ENCODE data around the gene ARL15. TPM values are rescaled to one million over a fixed set of nuclear protein-coding genes. Genes with fewer than 3 reads are reported as not detected.

The ARL15 gene
- total RNA-seq, 1 donor from 2014 or later: 102 TPM

GRCh38 chr5:54276048-54276447, 34.3 kb downstream of the ARL15 start:
- Mint-ChIP-seq H3K27ac (ENCODE audit: unreplicated experiment) (no peak overlapping the region), H3K4me1 (ENCODE audit: unreplicated experiment) (peaks cover 35% of the 10 kb centered on the region), H3K36me3 (ENCODE audit: low read depth, unreplicated experiment) (peaks cover 17% of the 10 kb centered on the region), H3K27me3 (ENCODE audit: unreplicated experiment) (peaks cover 4% of the 10 kb centered on the region), H3K9me3 (ENCODE audit: unreplicated experiment) (no peaks in the 10 kb centered on the region), H3K4me3 (ENCODE audit: unreplicated experiment) (no peak overlapping the region)
- TF ChIP-seq CTCF (IDR thresholded peaks at IDR 0.05; ENCODE audit: unreplicated experiment): no peak
- DNase-seq (ENCODE audit: low spot score): no peak

GRCh38 chr5:54275361-54275760, 35.0 kb downstream of the ARL15 start:
- Mint-ChIP-seq H3K4me1 (ENCODE audit: unreplicated experiment) (peaks cover 35% of the 10 kb centered on the region), H3K9me3 (ENCODE audit: unreplicated experiment) (no peaks in the 10 kb centered on the region), H3K27ac (ENCODE audit: unreplicated experiment) (no peak overlapping the region), H3K36me3 (ENCODE audit: low read depth, unreplicated experiment) (peaks cover 17% of the 10 kb centered on the region), H3K27me3 (ENCODE audit: unreplicated experiment) (peaks cover 4% of the 10 kb centered on the region), H3K4me3 (ENCODE audit: unreplicated experiment) (no peak overlapping the region)
- no peak for TF ChIP-seq CTCF (IDR thresholded peaks at IDR 0.05; ENCODE audit: unreplicated experiment)
- DNase-seq (ENCODE audit: low spot score): no peak

GRCh38 chr5:54274944-54275343, 35.4 kb downstream of the ARL15 start:
- no peak for TF ChIP-seq CTCF (IDR thresholded peaks at IDR 0.05; ENCODE audit: unreplicated experiment)
- peaks cover 32% of the 10 kb centered on the region for H3K4me1 Mint-ChIP-seq (ENCODE audit: unreplicated experiment)
- H3K27ac Mint-ChIP-seq (ENCODE audit: unreplicated experiment): no peak overlapping the region
- H3K4me3 Mint-ChIP-seq (ENCODE audit: unreplicated experiment): no peak overlapping the region
- H3K9me3 Mint-ChIP-seq (ENCODE audit: unreplicated experiment): no peaks in the 10 kb centered on the region
- H3K36me3 Mint-ChIP-seq (ENCODE audit: low read depth, unreplicated experiment): peaks cover 14% of the 10 kb centered on the region
- DNase-seq (ENCODE audit: low spot score): no peak
- peaks cover 4% of the 10 kb centered on the region for H3K27me3 Mint-ChIP-seq (ENCODE audit: unreplicated experiment)

- DNase-seq (ENCODE audit: low spot score): no peak
- Mint-ChIP-seq H3K36me3 (ENCODE audit: low read depth, unreplicated experiment) (peaks cover 17% of the 10 kb centered on the region), H3K4me1 (ENCODE audit: unreplicated experiment) (peaks cover 23% of the 10 kb centered on the region), H3K9me3 (ENCODE audit: unreplicated experiment) (no peaks in the 10 kb centered on the region), H3K4me3 (ENCODE audit: unreplicated experiment) (no peak overlapping the region), H3K27ac (ENCODE audit: unreplicated experiment) (no peak overlapping the region), H3K27me3 (ENCODE audit: unreplicated experiment) (peaks cover 4% of the 10 kb centered on the region)
- no peak for TF ChIP-seq CTCF (IDR thresholded peaks at IDR 0.05; ENCODE audit: unreplicated experiment)
These were observed 36.7 kb downstream of the ARL15 start for GRCh38 chr5:54273715-54274114.

GRCh38 chr5:54272746-54273145, 37.6 kb downstream of the ARL15 start:
- peaks cover 8% of the 10 kb centered on the region for H3K36me3 Mint-ChIP-seq (ENCODE audit: low read depth, unreplicated experiment)
- H3K4me1 Mint-ChIP-seq (ENCODE audit: unreplicated experiment): peaks cover 13% of the 10 kb centered on the region
- no peak overlapping the region for H3K4me3 Mint-ChIP-seq (ENCODE audit: unreplicated experiment)
- no peaks in the 10 kb centered on the region for H3K9me3 Mint-ChIP-seq (ENCODE audit: unreplicated experiment)
- no peak overlapping the region for H3K27ac Mint-ChIP-seq (ENCODE audit: unreplicated experiment)
- DNase-seq (ENCODE audit: low spot score): no peak
- TF ChIP-seq CTCF (IDR thresholded peaks at IDR 0.05; ENCODE audit: unreplicated experiment): no peak
- H3K27me3 Mint-ChIP-seq (ENCODE audit: unreplicated experiment): peaks cover 4% of the 10 kb centered on the region

Data from endothelial cell (in vitro differentiated cells).